ENCODE results near the gene IRF1. TPM values are rescaled to one million over a fixed set of nuclear protein-coding genes. Genes with fewer than 3 reads are reported as not detected.

IRF1 gene
- total RNA-seq, 4 donors from 2014 or later = 8.3 to 52.9 (median 13.1) TPM

GRCh38 chr5:132495667-132496190 lies 5.2 kb upstream of the IRF1 start:
- Histone ChIP-seq H3K27me3 (no peaks in the 10 kb centered on the region), H3K4me3 (peak overlapping the region; percentile 64 to 87 (median 84)), H3K4me1 (peaks cover 37 to 74% (median 46%) of the 10 kb centered on the region in 3 donors), H3K27ac (peak overlapping the region; percentile 90 to 99 (median 96)), H3K9me3 (no peaks in the 10 kb centered on the region), H3K36me3 (no peaks in the 10 kb centered on the region)
- intact Hi-C loops (cut with DNase I) = loop anchor here (10.0 kb wide), 1 partner anchor 241 kb away; the partner anchor contains the start of gene PDLIM4
- TF ChIP-seq CTCF (IDR thresholded peaks at IDR 0.05) (no peak), POLR2A (IDR thresholded peaks at IDR 0.05) (peak in 2 of 4 donors; percentile 35 to 53)
- 0% methylated on average over 7 of the region's 30 CpGs for WGBS, 2 donors
- DNase-seq = peak; percentile 68

DNA sequence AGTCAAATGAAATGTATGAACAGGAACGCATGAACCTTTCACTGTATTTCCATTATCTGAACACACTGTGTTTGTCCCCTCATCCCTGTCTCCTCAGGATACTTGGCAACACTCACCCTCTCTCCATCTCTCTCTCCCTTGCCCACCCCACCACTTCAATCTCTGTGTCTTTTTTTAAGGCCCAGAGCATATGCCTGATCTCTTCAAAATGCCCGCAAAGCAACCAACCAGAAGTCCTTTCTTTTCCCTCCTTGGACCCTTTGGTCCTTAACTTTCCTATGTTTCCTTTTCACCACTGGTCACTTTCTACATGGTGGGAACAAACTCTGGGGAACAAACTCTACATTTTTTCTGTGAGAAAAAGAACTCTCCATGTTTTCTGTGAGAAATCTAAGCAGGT lies 3.2 kb upstream of the IRF1 start:
- Histone ChIP-seq H3K4me1 (peaks cover 45 to 79% (median 58%) of the 10 kb centered on the region in 3 donors), H3K27me3 (no peaks in the 10 kb centered on the region), H3K4me3 (no peak overlapping the region), H3K9me3 (no peaks in the 10 kb centered on the region), H3K36me3 (no peaks in the 10 kb centered on the region), H3K27ac (peak overlapping the region in 3 of 4 donors; percentile 94 to 99 (median 98))
- DNase-seq = no peak
- no peak for TF ChIP-seq POLR2A (IDR thresholded peaks at IDR 0.05)
- no peak for TF ChIP-seq CTCF (IDR thresholded peaks at IDR 0.05)
- intact Hi-C loops (cut with DNase I) = loop anchor here (10.0 kb wide), 1 partner anchor 239 kb away; the partner anchor contains the start of gene PDLIM4
- 93 to 96% methylated on average over 2 of the region's 2 CpGs for WGBS, 2 donors

- DNase-seq = no peak
- Histone ChIP-seq H3K4me3 (no peak overlapping the region), H3K4me1 (peaks cover 51 to 82% (median 62%) of the 10 kb centered on the region in 3 donors), H3K36me3 (no peaks in the 10 kb centered on the region), H3K27me3 (no peaks in the 10 kb centered on the region), H3K9me3 (no peaks in the 10 kb centered on the region), H3K27ac (peak overlapping the region in 3 of 4 donors; percentile 12 to 98 (median 50))
- WGBS, 2 donors = 71 to 100% methylated on average over 4 of the region's 4 CpGs
- TF ChIP-seq CTCF (IDR thresholded peaks at IDR 0.05) (no peak), POLR2A (IDR thresholded peaks at IDR 0.05) (no peak)
- intact Hi-C loops (cut with DNase I) = loop anchor here (10.0 kb wide), 1 partner anchor 238 kb away; the partner anchor contains the start of gene PDLIM4
Measured at GRCh38 chr5:132493241-132493640, 2.7 kb upstream of the IRF1 start.

GRCh38 chr5:132492386-132493125 lies 2.0 kb upstream of the IRF1 start:
- peaks cover 52 to 82% (median 64%) of the 10 kb centered on the region in 3 donors for H3K4me1 ChIP-seq
- peak overlapping the region; percentile 95 to 99 (median 98) for H3K27ac ChIP-seq
- H3K4me3 ChIP-seq = no peak overlapping the region
- WGBS, 2 donors = 66 to 79% methylated on average over 3 of the region's 3 CpGs
- intact Hi-C loops (cut with DNase I) = loop anchor here (10.0 kb wide), 1 partner anchor 238 kb away; the partner anchor contains the start of gene PDLIM4
- no peaks in the 10 kb centered on the region for H3K9me3 ChIP-seq
- TF ChIP-seq POLR2A (IDR thresholded peaks at IDR 0.05) (no peak), CTCF (IDR thresholded peaks at IDR 0.05) (no peak)
- H3K36me3 ChIP-seq = peaks cover 0 to 6% (median 0%) of the 10 kb centered on the region in 3 donors
- no peaks in the 10 kb centered on the region for H3K27me3 ChIP-seq
- DNase-seq = no peak

Data from esophagus squamous epithelium (tissue), 5 donors.